DMS53 treated with DMSO at 0.1 percent for 48 hours (cell line): Measurements from ENCODE around the gene LPCAT4.
"Not testable (repeated sequence)": the region's sequence is repeated elsewhere in the genome, so short reads cannot be mapped to it uniquely, and the experiment has no call there.

Experiments used
- DNase-seq: peaks from one replicate; lab custom pipeline; 2025; ENCODE audit not compliant: unreplicated experiment; lab: John Stamatoyannopoulos, UW

The LPCAT4 gene

DNA sequence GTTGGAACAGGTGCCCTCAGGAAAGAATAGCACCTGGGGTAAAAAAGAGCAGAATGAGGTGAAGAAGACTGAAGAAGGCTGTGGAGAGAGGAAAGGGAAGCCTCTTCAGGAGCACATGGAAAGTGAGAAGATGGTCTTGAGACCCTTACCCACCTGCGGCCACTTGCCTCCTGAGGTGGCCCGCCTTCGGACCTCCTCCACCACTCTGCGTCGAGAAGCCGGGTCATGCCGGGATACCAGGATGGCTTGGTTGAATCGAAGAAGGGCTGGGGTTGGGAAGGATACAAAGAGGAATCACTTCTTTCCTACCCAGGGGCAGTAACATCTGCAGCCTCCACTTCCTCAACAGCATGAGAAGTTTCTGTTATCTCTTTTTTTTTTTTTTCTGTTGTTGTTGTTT is 3.0 kb downstream of the LPCAT4 start:
- DNase-seq: no peak

DNA sequence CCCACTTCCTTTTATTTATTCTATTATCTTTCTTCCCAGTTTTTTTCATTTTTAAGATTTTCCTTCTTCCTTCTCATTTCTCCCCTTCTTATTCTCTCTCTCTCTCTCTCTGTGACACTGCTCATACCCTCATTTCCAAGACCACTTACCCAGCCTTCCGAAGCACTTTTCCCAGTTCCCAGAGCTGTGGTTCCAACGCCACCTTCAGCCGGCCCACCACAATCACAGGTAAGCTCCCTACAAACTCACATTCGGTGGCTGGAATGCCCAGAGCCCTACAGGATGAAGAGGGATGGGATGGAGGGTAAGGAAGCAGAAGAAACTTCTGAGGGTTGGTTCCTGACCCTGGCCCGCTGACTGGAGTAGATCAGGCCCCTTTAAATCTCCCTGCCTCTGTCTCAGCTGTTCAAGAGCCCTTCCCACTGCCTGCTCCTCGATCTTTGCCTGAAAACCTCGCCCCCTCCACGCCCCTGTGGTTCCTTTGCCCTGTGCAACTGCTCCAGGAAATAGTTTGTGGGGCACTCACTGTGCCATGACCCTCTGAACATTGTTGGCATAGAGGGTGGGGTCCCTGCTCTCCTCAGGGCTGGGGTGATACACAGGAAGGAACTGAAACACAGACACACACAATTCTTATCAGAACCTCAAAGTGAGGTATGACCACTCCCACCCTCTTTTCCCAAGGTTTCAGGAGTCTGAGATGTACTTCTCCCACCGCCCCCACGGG is 4.8 kb downstream of the LPCAT4 start:
- DNase-seq: no peak

GRCh38 chr15:34361278-34361677 is 5.7 kb downstream of the LPCAT4 start:
- no peak for DNase-seq

DNA sequence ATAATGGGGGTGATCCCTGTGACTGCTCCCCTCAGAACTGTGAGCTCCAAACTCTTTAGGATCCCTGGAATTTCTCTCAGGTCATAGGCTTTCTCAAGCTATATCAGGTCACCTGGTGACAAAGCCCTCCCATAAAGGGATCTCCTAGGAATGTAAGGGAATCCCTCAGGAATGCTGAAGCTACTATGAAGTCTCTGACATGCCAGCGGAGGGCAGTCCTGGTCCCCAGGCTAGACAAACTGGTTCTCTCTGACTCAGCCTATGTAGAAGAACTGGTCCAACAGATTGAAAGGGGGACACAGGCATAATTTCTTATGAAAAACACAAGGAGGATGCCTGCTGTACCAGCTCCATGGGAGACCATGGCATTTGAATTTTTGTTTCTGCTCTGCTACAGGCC is 6.7 kb downstream of the LPCAT4 start:
- DNase-seq: no peak

- DNase-seq: no peak
Observed at GRCh38 chr15:34359416-34359815, 7.6 kb downstream of the LPCAT4 start.

GRCh38 chr15:34358948-34359347 is 8.0 kb downstream of the LPCAT4 start:
- DNase-seq: no peak

GRCh38 chr15:34358367-34358766 is 8.6 kb downstream of the LPCAT4 start:
- no peak for DNase-seq

- DNase-seq: no peak
Observed at GRCh38 chr15:34357653-34358052, 9.3 kb downstream of the LPCAT4 start.

GRCh38 chr15:34355241-34355640 is 11.8 kb downstream of the LPCAT4 start:
- no peak for DNase-seq

DNA sequence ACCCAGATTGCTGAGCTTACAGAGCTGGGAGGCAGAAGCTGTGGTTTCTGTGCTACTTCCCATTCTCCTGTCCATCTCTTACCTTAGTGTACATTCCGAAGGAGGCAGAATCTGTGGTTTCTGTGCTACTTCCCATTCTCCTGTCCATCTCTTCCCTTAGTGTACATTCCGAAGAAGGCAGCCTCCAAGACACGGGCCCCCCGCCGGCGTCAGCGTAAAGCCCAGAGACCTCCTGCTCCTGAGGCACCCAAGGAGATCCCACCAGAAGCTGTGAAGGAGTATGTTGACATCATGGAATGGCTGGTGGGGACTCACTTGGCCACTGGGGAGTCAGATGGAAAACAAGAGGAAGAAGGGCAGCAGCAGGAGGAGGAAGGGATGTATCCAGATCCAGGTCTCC is 12.7 kb downstream of the LPCAT4 start:
- DNase-seq: no peak

- DNase-seq: no peak
Observed at GRCh38 chr15:34353627-34354026, 13.4 kb downstream of the LPCAT4 start.

GRCh38 chr15:34352996-34353395 is 14.0 kb downstream of the LPCAT4 start:
- not testable (repeated sequence) for DNase-seq

DNA sequence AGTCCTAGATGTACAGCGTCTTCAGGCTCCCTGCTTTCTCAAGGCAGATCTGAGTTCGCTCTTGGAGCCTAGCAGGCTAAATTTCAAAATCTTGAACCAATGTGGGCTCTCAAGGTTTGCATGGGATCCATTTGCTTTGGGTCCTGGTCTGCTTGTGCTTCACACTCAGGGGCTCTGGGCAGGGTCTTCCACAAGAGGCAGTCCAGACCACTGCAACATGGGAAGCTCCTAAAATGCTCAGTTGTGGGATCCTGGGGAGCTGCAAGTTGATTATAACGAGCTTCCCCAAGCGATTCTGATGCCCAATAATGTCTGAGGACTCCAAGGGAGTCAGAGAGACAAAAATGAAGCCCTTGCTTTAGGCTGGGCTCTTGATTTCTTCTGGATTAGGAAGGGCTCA is 17.2 kb downstream of the LPCAT4 start:
- no peak for DNase-seq

DNA sequence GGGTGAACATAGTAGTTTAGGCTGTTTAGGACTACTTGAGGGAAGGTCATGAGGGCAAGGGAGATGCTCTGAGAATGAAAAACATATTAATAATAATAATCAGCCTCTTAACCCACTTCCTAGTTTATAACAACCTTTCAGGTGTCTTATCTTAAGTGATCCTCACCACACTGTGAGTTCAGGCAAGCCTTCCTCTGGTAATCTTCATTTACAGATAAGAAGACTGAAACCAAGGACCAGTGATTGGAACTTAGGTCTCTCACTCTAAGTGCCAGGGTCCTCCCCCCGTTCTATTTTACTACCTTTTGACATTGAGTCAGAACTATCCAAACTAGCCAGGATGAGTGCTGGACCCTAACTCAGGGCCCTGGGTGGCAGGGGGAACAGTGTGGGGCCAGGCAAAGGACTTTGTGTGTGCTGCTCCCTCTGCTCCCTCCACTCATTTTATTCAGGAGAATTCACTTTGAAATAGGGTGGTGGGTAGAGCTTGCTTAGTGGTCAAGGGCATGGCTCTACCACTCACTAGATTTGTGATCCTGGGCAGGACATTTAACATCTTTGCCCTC is 18.2 kb downstream of the LPCAT4 start:
- no peak for DNase-seq

- DNase-seq: no peak
Observed at GRCh38 chr15:34347951-34348638, 18.9 kb downstream of the LPCAT4 start.

DNA sequence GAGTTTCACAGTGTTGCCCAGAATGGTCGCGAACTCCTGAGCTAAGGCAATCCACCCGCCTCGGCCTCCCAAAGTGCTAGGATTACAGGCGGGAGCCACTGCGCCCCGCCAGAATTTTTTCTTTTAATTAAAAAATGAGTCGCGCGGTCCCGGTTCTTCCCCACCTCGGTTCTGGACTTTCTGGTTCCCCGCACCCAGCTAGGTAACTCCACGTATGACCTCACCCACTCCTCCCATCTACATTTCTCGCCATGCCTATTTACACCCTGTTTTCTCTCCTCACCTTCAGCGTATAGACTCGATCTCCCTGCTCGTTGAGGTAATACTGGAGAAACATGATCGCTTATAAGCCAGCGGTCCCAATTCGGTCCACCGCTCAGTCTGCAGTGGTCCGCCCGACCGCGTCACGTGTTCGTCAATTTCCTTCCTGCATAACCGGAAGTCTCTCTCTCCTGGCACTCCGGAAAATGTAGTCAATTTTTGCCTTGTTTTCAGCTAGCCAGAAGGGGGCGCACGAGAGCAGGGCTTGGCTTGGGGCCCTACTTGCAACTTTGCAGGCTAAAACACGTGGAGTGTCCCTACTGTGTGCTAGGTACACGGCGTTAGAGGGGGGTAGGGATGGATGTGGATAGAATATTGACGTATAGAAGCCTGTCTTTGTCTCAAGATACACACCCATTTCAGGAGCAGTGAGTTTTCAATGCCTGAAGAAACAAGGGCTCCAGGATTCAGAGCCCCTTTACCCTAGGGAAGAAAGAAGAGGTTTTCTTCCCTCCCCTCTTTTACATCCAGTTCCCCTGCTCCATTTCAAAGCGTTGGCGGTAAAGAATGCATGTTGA is 24.0 kb downstream of the LPCAT4 start, which contains the start of the genes NOP10 and NUTM1:
NOP10 (minus strand) TSS at position 400 of the 839 bp plus-strand sequence; CDS start at position 337, 63 bp downstream.
NUTM1 (plus strand) TSS at position 579 of the 839 bp plus-strand sequence. CDS start 382 bp downstream, outside the sequence.
- DNase-seq: peak; percentile 87

DNA sequence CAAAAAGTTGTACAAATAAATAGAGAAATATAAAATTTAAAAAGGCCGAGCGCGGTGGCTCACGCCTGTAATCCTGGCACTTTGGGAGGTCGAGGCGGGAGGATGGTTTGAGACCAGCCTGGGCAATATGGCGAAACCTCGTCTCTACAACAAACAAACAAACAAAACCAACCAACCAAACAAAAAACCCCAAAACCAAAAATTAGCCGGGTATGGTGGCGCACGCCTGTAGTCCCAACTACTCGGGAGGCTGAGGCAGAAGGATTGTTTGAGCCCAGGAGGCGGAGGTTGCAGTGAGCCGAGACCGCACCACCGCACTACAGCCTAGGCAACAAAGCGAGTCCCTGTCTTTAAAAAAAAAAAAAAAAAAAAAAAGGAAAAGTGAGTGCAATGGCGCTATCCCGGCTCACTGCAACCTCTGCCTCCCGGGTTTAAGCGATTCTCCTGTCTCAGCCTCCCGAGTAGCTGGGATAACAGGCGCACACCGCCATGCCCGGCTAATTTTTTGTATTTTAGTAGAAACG is 24.7 kb downstream of the LPCAT4 start:
- not testable (repeated sequence) for DNase-seq

DNA sequence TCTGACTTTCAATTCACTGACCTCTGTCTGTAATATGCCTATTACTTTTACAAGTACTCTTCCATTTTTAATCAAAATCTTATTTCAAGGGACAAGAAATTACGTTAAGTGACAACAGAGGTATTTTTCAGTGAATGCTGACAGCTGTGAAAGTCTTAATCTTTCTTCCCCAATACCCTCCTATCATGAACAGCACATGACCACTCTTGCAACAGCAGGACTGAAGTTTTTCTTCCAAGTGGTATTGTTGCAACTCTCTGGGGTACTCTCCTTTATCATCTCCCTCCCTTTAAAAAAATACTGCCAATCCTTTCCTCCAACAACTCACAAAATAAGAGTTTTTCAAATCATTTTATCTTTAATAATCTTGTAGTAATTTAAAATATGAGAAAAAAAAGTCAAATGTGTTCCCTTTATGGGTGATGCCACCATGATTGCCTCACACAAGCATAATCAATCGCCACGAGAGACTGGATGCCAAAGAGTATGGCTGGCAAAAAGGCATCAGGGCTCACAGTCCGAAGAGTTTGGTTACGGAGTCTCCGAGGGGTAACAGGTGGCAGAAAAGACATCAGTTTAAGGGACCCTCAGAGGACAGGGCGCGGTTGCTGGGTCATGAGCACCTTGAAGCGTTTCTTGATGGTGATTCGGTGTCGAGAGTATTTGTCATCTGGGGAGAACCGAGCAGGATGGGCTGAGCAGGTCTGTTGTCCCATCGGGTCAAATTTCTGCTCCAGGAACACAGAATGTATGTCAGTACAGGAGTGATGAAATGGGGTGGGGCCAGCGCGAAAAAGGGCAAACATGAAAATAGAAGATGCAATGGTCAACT is 25.4 kb downstream of the LPCAT4 start:
- no peak for DNase-seq

- DNase-seq: no peak
Observed at GRCh38 chr15:34339946-34340345, 27.1 kb downstream of the LPCAT4 start.

- no peak for DNase-seq
Observed at GRCh38 chr15:34338347-34338746, 28.6 kb downstream of the LPCAT4 start.
